ENCODE measurements around the gene TPH2. TPM values are rescaled to one million over a fixed set of nuclear protein-coding genes. Genes with fewer than 3 reads are reported as not detected.

Gene TPH2
- total RNA-seq, 1 experiment from 2014 or later, result 0.66 TPM

GRCh38 chr12:71967211-71967610, 28.6 kb downstream of the TPH2 start:
- Histone ChIP-seq H4K91ac (ENCODE audit: insufficient read length, low read depth, low read length) (no peak overlapping the region), H4K5ac (ENCODE audit: insufficient read length, low read depth, low read length) (no peak overlapping the region), H3K23ac (ENCODE audit: insufficient read length, low read depth, low read length) (no peak overlapping the region), H3K79me1 (ENCODE audit: insufficient read depth, low read depth, low read length, poor library complexity, severe bottlenecking) (no peaks in the 10 kb centered on the region), H3K4me2 (ENCODE audit: insufficient read depth, insufficient read length, low read length) (no peak overlapping the region), H2BK120ac (ENCODE audit: low read depth, low read length, poor library complexity, severe bottlenecking) (no peak overlapping the region), H3K23me2 (ENCODE audit: insufficient read length, low read depth, low read length, poor library complexity, severe bottlenecking) (no peaks in the 10 kb centered on the region), H3K79me2 (ENCODE audit: insufficient read depth, low read length) (no peaks in the 10 kb centered on the region), H2BK20ac (ENCODE audit: low read depth, low read length, poor library complexity, severe bottlenecking) (no peak overlapping the region), H2BK12ac (ENCODE audit: insufficient read length, low read depth, low read length) (no peak overlapping the region), H3K14ac (ENCODE audit: insufficient read depth, low read length) (no peak overlapping the region), H3K56ac (ENCODE audit: insufficient read length, low read depth, low read length) (no peak overlapping the region), H3K4me1 (ENCODE audit: insufficient read depth, low read length) (peaks cover 2% of the 10 kb centered on the region; the same call in 1 of the 2 replicates), H2BK5ac (ENCODE audit: insufficient read length, low read length) (no peak overlapping the region), H2BK15ac (ENCODE audit: low read depth, low read length) (no peak overlapping the region), H2AK5ac (ENCODE audit: insufficient read length, low read length) (no peak overlapping the region), H3K4ac (ENCODE audit: low read depth, low read length) (no peak overlapping the region), H3K9ac (ENCODE audit: extremely low read depth, insufficient read length, low read length) (no peak overlapping the region), H4K20me1 (ENCODE audit: control insufficient read depth, insufficient read depth, insufficient read length) (no peaks in the 10 kb centered on the region), H3K27me3 (ENCODE audit: insufficient read depth, low read length) (no peaks in the 10 kb centered on the region; the same call in 1 of the 2 replicates), H3T11ph (ENCODE audit: low read length) (no peak overlapping the region), H3K9me3 (ENCODE audit: control insufficient read depth, low read depth, low read length) (no peaks in the 10 kb centered on the region), H3K18ac (ENCODE audit: insufficient read length, low read depth, low read length) (no peak overlapping the region), H2AFZ (ENCODE audit: low read length) (no peak overlapping the region), H4K8ac (replicated peaks; ENCODE audit: insufficient read length, low read depth, low read length) (no peak overlapping the region), H3K27ac (ENCODE audit: insufficient read length, low read depth, low read length) (no peak overlapping the region)
- Mint-ChIP-seq H3K4me3 (no peak overlapping the region), H3K4me1 (peaks cover 28 to 32% of the 10 kb centered on the region in 2 experiments), H3K27ac (peak overlapping the region in 1 of 3 experiments; percentile 67; a peak in 1 of 7 replicates), H3K27me3 (ENCODE audit: low read depth) (no peaks in the 10 kb centered on the region), H3K9me3 (no peaks in the 10 kb centered on the region), H3K36me3 (ENCODE audit: insufficient read depth in 1 of 3, low read depth in 3 of 3) (no peaks in the 10 kb centered on the region)
- no CpG with 5 or more reads among the region's 3 CpGs for WGBS (ENCODE audit: extremely low coverage, insufficient read length, low lambda C conversion rate)
- TF ChIP-seq, protein P1, sequence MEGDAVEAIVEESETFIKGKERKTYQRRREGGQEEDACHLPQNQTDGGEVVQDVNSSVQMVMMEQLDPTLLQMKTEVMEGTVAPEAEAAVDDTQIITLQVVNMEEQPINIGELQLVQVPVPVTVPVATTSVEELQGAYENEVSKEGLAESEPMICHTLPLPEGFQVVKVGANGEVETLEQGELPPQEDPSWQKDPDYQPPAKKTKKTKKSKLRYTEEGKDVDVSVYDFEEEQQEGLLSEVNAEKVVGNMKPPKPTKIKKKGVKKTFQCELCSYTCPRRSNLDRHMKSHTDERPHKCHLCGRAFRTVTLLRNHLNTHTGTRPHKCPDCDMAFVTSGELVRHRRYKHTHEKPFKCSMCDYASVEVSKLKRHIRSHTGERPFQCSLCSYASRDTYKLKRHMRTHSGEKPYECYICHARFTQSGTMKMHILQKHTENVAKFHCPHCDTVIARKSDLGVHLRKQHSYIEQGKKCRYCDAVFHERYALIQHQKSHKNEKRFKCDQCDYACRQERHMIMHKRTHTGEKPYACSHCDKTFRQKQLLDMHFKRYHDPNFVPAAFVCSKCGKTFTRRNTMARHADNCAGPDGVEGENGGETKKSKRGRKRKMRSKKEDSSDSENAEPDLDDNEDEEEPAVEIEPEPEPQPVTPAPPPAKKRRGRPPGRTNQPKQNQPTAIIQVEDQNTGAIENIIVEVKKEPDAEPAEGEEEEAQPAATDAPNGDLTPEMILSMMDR (conservative IDR thresholded peaks at IDR 0.05), result no peak
- no peak for DNase-seq

All from H9 (cell line).